OCI-LY3 (cell line): ENCODE data around the gene ACSF3.

Experiments
- EZH2phosphoT487 ChIP-seq: fragments of 200-600 bp; shearing (Covaris generic); IDR thresholded peaks from 2 replicates; pipeline ENCODE4 v1.6.1; 2018; ENCODE audit warnings: antibody characterized with exemption, mixed run types, low read depth
- TF ChIP-seq, protein P1 (sequence below): fragments of 200-600, 300-600 bp; sonication (generic); IDR thresholded peaks from 2 replicates; pipeline ENCODE4 v1.5.1; 2014; ENCODE audit warnings: antibody characterized with exemption, low read length, low read depth

DNA sequence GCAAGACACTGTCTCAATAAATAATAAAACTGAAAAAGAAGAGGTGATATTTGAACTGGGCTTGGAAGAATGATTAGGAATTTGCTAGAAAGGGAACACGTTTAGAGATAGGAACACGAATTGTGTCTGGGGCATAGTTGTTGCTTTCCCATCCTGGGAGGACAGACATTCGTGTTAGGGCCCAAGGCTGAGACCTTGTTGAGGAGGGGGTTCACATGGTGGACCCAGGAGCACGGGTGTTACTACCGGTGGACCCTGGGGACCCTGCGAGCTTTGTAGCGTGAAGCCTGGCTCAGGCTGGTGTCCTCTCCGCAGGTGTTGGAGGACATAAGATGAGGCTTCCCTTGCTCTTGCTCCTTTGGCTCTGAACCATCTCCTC, 1.2 kb downstream of the ACSF3 start:
- TF ChIP-seq, protein P1, sequence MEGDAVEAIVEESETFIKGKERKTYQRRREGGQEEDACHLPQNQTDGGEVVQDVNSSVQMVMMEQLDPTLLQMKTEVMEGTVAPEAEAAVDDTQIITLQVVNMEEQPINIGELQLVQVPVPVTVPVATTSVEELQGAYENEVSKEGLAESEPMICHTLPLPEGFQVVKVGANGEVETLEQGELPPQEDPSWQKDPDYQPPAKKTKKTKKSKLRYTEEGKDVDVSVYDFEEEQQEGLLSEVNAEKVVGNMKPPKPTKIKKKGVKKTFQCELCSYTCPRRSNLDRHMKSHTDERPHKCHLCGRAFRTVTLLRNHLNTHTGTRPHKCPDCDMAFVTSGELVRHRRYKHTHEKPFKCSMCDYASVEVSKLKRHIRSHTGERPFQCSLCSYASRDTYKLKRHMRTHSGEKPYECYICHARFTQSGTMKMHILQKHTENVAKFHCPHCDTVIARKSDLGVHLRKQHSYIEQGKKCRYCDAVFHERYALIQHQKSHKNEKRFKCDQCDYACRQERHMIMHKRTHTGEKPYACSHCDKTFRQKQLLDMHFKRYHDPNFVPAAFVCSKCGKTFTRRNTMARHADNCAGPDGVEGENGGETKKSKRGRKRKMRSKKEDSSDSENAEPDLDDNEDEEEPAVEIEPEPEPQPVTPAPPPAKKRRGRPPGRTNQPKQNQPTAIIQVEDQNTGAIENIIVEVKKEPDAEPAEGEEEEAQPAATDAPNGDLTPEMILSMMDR: no peak
- TF ChIP-seq EZH2phosphoT487: no peak
